H1 (cell line): ENCODE results near the gene HDAC9. TPM values are rescaled to one million over a fixed set of nuclear protein-coding genes. Genes with fewer than 3 reads are reported as not detected.

Experiments used
- CTCF ChIA-PET: fragments of 300-600 bp; sonication (Branson Sonifier 250); formaldehyde crosslinking; loops from one replicate; lab custom pipeline; 2021; ENCODE audit not compliant: partially characterized antibody; lab: Charles Lee
- POLR2A ChIA-PET: fragments of 300-600 bp; sonication (Branson Sonifier 250); formaldehyde crosslinking; loops from one replicate; lab custom pipeline; 2021; ENCODE audit warnings: inconsistent platforms; ENCODE audit not compliant: partially characterized antibody; lab: Charles Lee
- DNase-seq, 2 experiments: peaks; one replicate each; pipeline versions ENCODE4 v3.0.0 to v3.0.0-alpha.2; 2010 to 2022; ENCODE audit warnings: low spot score in 2 of 2, low read depth in 1 of 2, mixed read lengths in 1 of 2
- FAIRE-seq: peaks from 2 replicates; lab custom pipeline; 2011; peaks lifted over from hg19 to GRCh38; lab: Jason Lieb, UNC
- H2AFZ ChIP-seq: 2 replicates; pipeline ENCODE4 v1.8.1; 2012; ENCODE audit warnings: low read length, inconsistent platforms
- H2AK5ac ChIP-seq: 2 replicates; pipeline ENCODE4 v1.6.1; 2013; ENCODE audit warnings: low read depth, low read length
- H2BK120ac ChIP-seq: replicated peaks from 2 replicates; pipeline ENCODE3; 2013; ENCODE audit warnings: low read depth, low read length, inconsistent platforms
- H2BK12ac ChIP-seq: 2 replicates; pipeline ENCODE4 v1.6.1; 2013; ENCODE audit warnings: low read depth, low read length
- H2BK15ac ChIP-seq: 2 replicates; pipeline ENCODE4 v1.6.1; 2013; ENCODE audit warnings: low read length
- H2BK20ac ChIP-seq: 2 replicates; pipeline ENCODE4 v1.6.1; 2013; ENCODE audit warnings: low read length
- H2BK5ac ChIP-seq: 2 replicates; pipeline ENCODE4 v1.6.1; 2013; ENCODE audit warnings: low read depth, low read length
- H3K14ac ChIP-seq: 2 replicates; pipeline ENCODE4 v1.6.1; 2013; ENCODE audit warnings: inconsistent platforms; ENCODE audit not compliant: insufficient read length
- H3K18ac ChIP-seq: 2 replicates; pipeline ENCODE4 v1.6.1; 2013; ENCODE audit warnings: low read length; ENCODE audit errors: extremely low read depth
- H3K23ac ChIP-seq: 2 replicates; pipeline ENCODE4 v1.6.1; 2013; ENCODE audit warnings: inconsistent platforms; ENCODE audit not compliant: insufficient read length
- H3K23me2 ChIP-seq: 2 replicates; pipeline ENCODE4 v1.6.1; 2013; ENCODE audit warnings: low read depth, low read length
- H3K27ac ChIP-seq: 2 replicates; pipeline ENCODE4 v1.6.1; 2011; ENCODE audit warnings: low read depth, low read length, inconsistent platforms
- H3K27me3 ChIP-seq, 4 experiments: replicated peaks in 1 of 4; 1 replicate in 1 of 4; 2 replicates in 3 of 4; pipeline versions ENCODE4 v1.6.1 to v1.8.1; 2011 to 2013; ENCODE audit warnings: low read length in 3 of 4, mild to moderate bottlenecking in 3 of 4, inconsistent platforms in 2 of 4, mixed read lengths in 2 of 4, moderate library complexity in 1 of 4; ENCODE audit not compliant: control insufficient read depth in 3 of 4, insufficient read depth in 3 of 4; ENCODE audit errors: extremely low read depth in 1 of 4
- H3K36me3 ChIP-seq, 4 experiments: 2 replicates each; pipeline versions ENCODE4 v1.6.1 to v1.8.1; 2011 to 2013; ENCODE audit warnings: mild to moderate bottlenecking in 4 of 4, low read length in 3 of 4, moderate library complexity in 2 of 4, control low read depth in 1 of 4, inconsistent platforms in 1 of 4; ENCODE audit not compliant: insufficient read depth in 4 of 4, control insufficient read depth in 2 of 4
- H3K4ac ChIP-seq: replicated peaks from 2 replicates; pipeline ENCODE3; 2013; ENCODE audit warnings: low read length, low read depth, mixed read lengths, inconsistent platforms; ENCODE audit not compliant: insufficient read length
- H3K4me1 ChIP-seq, 4 experiments: replicated peaks in 1 of 4; 1 replicate in 1 of 4; 2 replicates in 3 of 4; pipeline versions ENCODE4 v1.6.1 to v1.8.1; 2011 to 2013; ENCODE audit warnings: low read length in 3 of 4, inconsistent platforms in 2 of 4, mixed read lengths in 1 of 4; ENCODE audit not compliant: insufficient read depth in 4 of 4, control insufficient read depth in 3 of 4
- H3K4me2 ChIP-seq, 2 experiments: 2 replicates each; pipeline versions ENCODE4 v1.6.1 to v1.8.1; 2011 to 2013; ENCODE audit warnings: low read depth in 2 of 2, low read length in 2 of 2, control low read depth in 1 of 2, inconsistent platforms in 1 of 2, mild to moderate bottlenecking in 1 of 2; ENCODE audit not compliant: insufficient read depth in 1 of 2
- H3K4me3 ChIP-seq, 4 experiments: fragments of 200-600, 300-600 bp in 1 of 4; sonication (generic), shearing (Covaris generic), sonication (Bioruptor Twin) in 1 of 4; 2 replicates each; pipeline versions ENCODE4 v1.5.1 to v1.8.1; 2011 to 2016; ENCODE audit warnings: low read length in 4 of 4, low read depth in 3 of 4, control low read depth in 2 of 4, inconsistent platforms in 2 of 4, mild to moderate bottlenecking in 2 of 4, mixed read lengths in 1 of 4, moderate library complexity in 1 of 4; ENCODE audit not compliant: insufficient read depth in 2 of 4; ENCODE audit errors: extremely low read depth in 1 of 4
- H3K56ac ChIP-seq: replicated peaks from 2 replicates; pipeline ENCODE3; 2013; ENCODE audit warnings: low read depth, mild to moderate bottlenecking, mixed read lengths, low read length, inconsistent platforms; ENCODE audit not compliant: insufficient read length
- H3K79me1 ChIP-seq: 2 replicates; pipeline ENCODE4 v1.6.1; 2013; ENCODE audit warnings: low read depth, low read length, control low read depth
- H3K79me2 ChIP-seq, 2 experiments: 2 replicates each; pipeline versions ENCODE4 v1.6.1 to v1.8.1; 2012 to 2013; ENCODE audit warnings: low read length in 2 of 2, mild to moderate bottlenecking in 2 of 2, inconsistent platforms in 1 of 2; ENCODE audit not compliant: insufficient read depth in 2 of 2, control insufficient read depth in 1 of 2
- H3K9ac ChIP-seq, 4 experiments: replicated peaks in 1 of 4; 1 replicate in 1 of 4; 2 replicates in 3 of 4; pipeline versions ENCODE4 v1.6.1 to v1.8.1; 2011 to 2013; ENCODE audit warnings: low read depth in 3 of 4, low read length in 3 of 4, control low read depth in 2 of 4, mild to moderate bottlenecking in 2 of 4, moderate library complexity in 2 of 4, inconsistent platforms in 1 of 4; ENCODE audit errors: extremely low read depth in 1 of 4
- H3K9me3 ChIP-seq, 2 experiments: 2 replicates each; pipeline versions ENCODE4 v1.6.1 to v1.8.1; 2012 to 2013; ENCODE audit warnings: mild to moderate bottlenecking in 2 of 2, moderate library complexity in 2 of 2, control low read depth in 1 of 2, inconsistent platforms in 1 of 2, low read depth in 1 of 2, low read length in 1 of 2, mixed read lengths in 1 of 2; ENCODE audit not compliant: insufficient read depth in 2 of 2
- H4K20me1 ChIP-seq, 2 experiments: replicated peaks in 1 of 2; 2 replicates each; pipeline versions ENCODE3 to v1.8.1; 2011 to 2013; ENCODE audit warnings: inconsistent platforms in 2 of 2, low read length in 2 of 2, mild to moderate bottlenecking in 1 of 2; ENCODE audit not compliant: insufficient read depth in 2 of 2, control insufficient read depth in 1 of 2
- H4K5ac ChIP-seq: 2 replicates; pipeline ENCODE4 v1.6.1; 2013; ENCODE audit warnings: low read length, low read depth, mixed read lengths, inconsistent platforms; ENCODE audit not compliant: insufficient read length
- H4K8ac ChIP-seq: 2 replicates; pipeline ENCODE4 v1.8.0; 2013; ENCODE audit warnings: mild to moderate bottlenecking, moderate library complexity, low read length, inconsistent platforms; ENCODE audit not compliant: insufficient read depth; ENCODE audit errors: extremely low read depth
- H4K91ac ChIP-seq: replicated peaks from 2 replicates; pipeline ENCODE3; 2013; ENCODE audit warnings: low read length, mixed read lengths, inconsistent platforms; ENCODE audit not compliant: insufficient read length
- ASH2L ChIP-seq: fragments of 200-600, 300-600 bp; sonication (generic); IDR thresholded peaks from one replicate; pipeline ENCODE4 v1.7.1; 2017; ENCODE audit warnings: low read length
- CBX8 ChIP-seq: fragments of 300-800, 300-1000 bp; sonication (generic); IDR thresholded peaks from 2 replicates; pipeline ENCODE4 v1.7.1; 2016; ENCODE audit warnings: low read depth, low read length, borderline replicate concordance
- CHD1 ChIP-seq: IDR thresholded peaks from 2 replicates; pipeline ENCODE4 v1.6.1; 2012; ENCODE audit warnings: low read depth, low read length, improper control_type of control experiment
- CHD2 ChIP-seq: IDR thresholded peaks from 2 replicates; pipeline ENCODE4 v1.6.1; 2012; ENCODE audit warnings: low read length, improper control_type of control experiment
- KDM5A ChIP-seq: fragments of 200-600 bp; IDR thresholded peaks from 2 replicates; pipeline ENCODE4 v1.7.1; 2012; ENCODE audit warnings: mild to moderate bottlenecking, low read length, inconsistent platforms, mixed read lengths
- NRF1 ChIP-seq: IDR thresholded peaks from 2 replicates; pipeline ENCODE4 v1.6.1; 2011; ENCODE audit warnings: mild to moderate bottlenecking, low read depth, low read length, improper control_type of control experiment
- POLR2AphosphoS5 ChIP-seq: IDR thresholded peaks from 2 replicates; pipeline ENCODE4 v1.6.1; 2011; ENCODE audit warnings: low read depth, low read length
- RNF2 ChIP-seq: fragments of 200-900, 300-1000 bp; sonication (generic); IDR thresholded peaks from 2 replicates; pipeline ENCODE4 v1.7.1; 2016; ENCODE audit warnings: borderline replicate concordance, low read depth, mild to moderate bottlenecking, antibody characterized with exemption, low read length; ENCODE audit not compliant: poor library complexity, severe bottlenecking; ENCODE audit errors: missing control alignments
- SP1 ChIP-seq: IDR thresholded peaks from 2 replicates; pipeline ENCODE4 v1.6.1; 2011; ENCODE audit warnings: low read depth, low read length
- SRF ChIP-seq: IDR thresholded peaks from 2 replicates; pipeline ENCODE4 v1.6.1; 2011; ENCODE audit warnings: mild to moderate bottlenecking, low read depth, low read length, moderate library complexity
- SUZ12 ChIP-seq: fragments of 200-600 bp; sonication (generic); IDR thresholded peaks from 2 replicates; pipeline ENCODE4 v1.6.1; 2012; ENCODE audit warnings: mild to moderate bottlenecking, inconsistent platforms, low read length, moderate library complexity, mixed read lengths
- TCF12 ChIP-seq: IDR thresholded peaks from 2 replicates; pipeline ENCODE4 v1.6.1; 2011; ENCODE audit warnings: low read depth, mild to moderate bottlenecking, low read length
- TEAD4 ChIP-seq: IDR thresholded peaks from 2 replicates; pipeline ENCODE4 v1.6.1; 2012; ENCODE audit warnings: low read depth, low read length, inconsistent platforms, mixed read lengths
- WGBS, 2 experiments: shearing (Covaris generic) in 1 of 2; methylation state at CpG; one replicate each; pipeline versions ENCODE4 v1.1.6 to v1.1.7; 2013 to 2015; ENCODE audit warnings: low lambda C conversion rate in 2 of 2, mixed read lengths in 2 of 2, inconsistent platforms in 1 of 2, low coverage in 1 of 2, missing lambda C conversion rate in 1 of 2; ENCODE audit not compliant: insufficient replicate concordance in 2 of 2, insufficient coverage in 1 of 2, insufficient read length in 1 of 2; ENCODE audit errors: extremely low coverage in 1 of 2, missing lambda C conversion rate in 1 of 2; 5-methylcytosine and 5-hydroxymethylcytosine counted together
- polyA plus RNA-seq, 7 experiments: library from polyadenylated mRNA; depleted of rRNA in 3 of 7; stranded (reverse) in 5 of 7; unstranded in 2 of 7; fragments of >200 nt in 5 of 7; fragments of 200-250 nt in 2 of 7; gene quantifications; 1 replicate in 5 of 7; 2 replicates in 1 of 7; 4 replicates in 1 of 7; pipeline versions ENCODE4 v1.2.1 to v1.2.3, GENCODE V29; 2011 to 2013; ENCODE audit warnings: missing spikeins in 2 of 7, mixed read lengths in 2 of 7
- total RNA-seq: library from RNA; stranded (reverse); fragmentation: NEBNext Ultra II Directional; extraction: Animal tissue kit (Norgen Biotek cat#: 25700); gene quantifications from 2 replicates; pipeline ENCODE4 v1.2.1, GENCODE V29; 2021
- TF ChIP-seq, protein P1 (sequence below): IDR thresholded peaks from 2 replicates; pipeline ENCODE4 v1.6.1; 2012; ENCODE audit warnings: inconsistent platforms

HDAC9 gene
- total and polyA plus RNA-seq, 2 of the 8 experiments (the other 6 are each of a cell fraction or from before 2014, with no cell fraction given), result 9.5 to 13.1 TPM

DNA sequence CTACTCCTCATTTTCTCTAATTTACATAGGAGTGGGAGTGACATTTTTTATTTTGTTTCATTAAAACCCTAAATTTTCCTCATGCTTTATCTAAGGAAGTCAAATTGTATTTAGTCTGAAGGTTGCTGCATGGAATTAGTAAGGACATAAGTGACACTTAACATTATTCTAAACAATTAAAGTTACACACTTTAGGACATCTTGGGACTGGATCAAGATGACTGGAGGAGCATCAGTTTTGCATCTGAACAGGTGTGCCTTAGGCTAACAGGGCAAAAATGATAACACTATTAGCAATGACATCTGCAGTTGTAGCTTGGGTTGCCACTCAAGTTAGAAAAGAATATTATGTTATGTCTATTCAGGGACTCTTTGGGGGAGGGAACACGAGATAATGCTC, 199.4 kb downstream of the HDAC9 start:
- no peak overlapping the region for H2BK5ac ChIP-seq
- no peak overlapping the region for H4K5ac ChIP-seq
- H3K36me3 ChIP-seq, result no peaks in the 10 kb centered on the region
- ChIA-PET CTCF (interaction anchor here (1.5 kb wide), 1 partner anchor 26 kb away, joined by 3 read pairs; no protein-coding TSS in a partner anchor), POLR2A (no interaction called here)
- H2AK5ac ChIP-seq, result no peak overlapping the region
- TF ChIP-seq TEAD4 (no peak), CBX8 (no peak), SUZ12 (no peak), CHD1 (no peak), SRF (no peak), NRF1 (no peak), POLR2AphosphoS5 (no peak), KDM5A (no peak), CHD2 (no peak), RNF2 (no peak), TCF12 (no peak), SP1 (no peak), ASH2L (no peak)
- TF ChIP-seq, protein P1, sequence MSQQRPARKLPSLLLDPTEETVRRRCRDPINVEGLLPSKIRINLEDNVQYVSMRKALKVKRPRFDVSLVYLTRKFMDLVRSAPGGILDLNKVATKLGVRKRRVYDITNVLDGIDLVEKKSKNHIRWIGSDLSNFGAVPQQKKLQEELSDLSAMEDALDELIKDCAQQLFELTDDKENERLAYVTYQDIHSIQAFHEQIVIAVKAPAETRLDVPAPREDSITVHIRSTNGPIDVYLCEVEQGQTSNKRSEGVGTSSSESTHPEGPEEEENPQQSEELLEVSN, result no peak
- no peak overlapping the region for H2BK15ac ChIP-seq
- H3K14ac ChIP-seq, result no peak overlapping the region
- no peak overlapping the region for H2AFZ ChIP-seq
- no peak overlapping the region for H4K91ac ChIP-seq
- H3K9ac ChIP-seq, result no peak overlapping the region
- 44% methylated on average over 1 of the region's 1 CpG; no CpG with 5 or more reads in 1 of the 2 experiments for WGBS, 2 experiments
- no peak overlapping the region for H4K8ac ChIP-seq
- H3K27ac ChIP-seq, result no peak overlapping the region
- no peaks in the 10 kb centered on the region for H3K79me1 ChIP-seq
- no peak overlapping the region for H3K4me3 ChIP-seq
- H3K23ac ChIP-seq, result no peak overlapping the region
- no peak for DNase-seq
- H3K79me2 ChIP-seq, result no peaks in the 10 kb centered on the region
- H3K18ac ChIP-seq, result no peak overlapping the region
- H4K20me1 ChIP-seq, result no peaks in the 10 kb centered on the region
- no peak overlapping the region for H3K4me2 ChIP-seq
- no peaks in the 10 kb centered on the region for H3K4me1 ChIP-seq
- no peak overlapping the region for H2BK20ac ChIP-seq
- H3K56ac ChIP-seq, result no peak overlapping the region
- no peak overlapping the region for H2BK120ac ChIP-seq
- H3K4ac ChIP-seq, result no peak overlapping the region
- H3K23me2 ChIP-seq, result no peaks in the 10 kb centered on the region; the same call in 1 of the 2 replicates
- H3K9me3 ChIP-seq, result no peaks in the 10 kb centered on the region
- no peak overlapping the region for H2BK12ac ChIP-seq
- H3K27me3 ChIP-seq, result no peaks in the 10 kb centered on the region
- FAIRE-seq, result no peak
